KMS-11 (cell line): ENCODE results near the gene TNFSF15.

ENCODE experiments used
- H2AFZ ChIP-seq: fragments of 200-600 bp; sonication (generic); 2 replicates; pipeline ENCODE4 v1.6.1; 2016; ENCODE audit warnings: antibody characterized with exemption, mixed run types, low read depth
- H3K27ac ChIP-seq: fragments of 200-600 bp; sonication (generic); 2 replicates; pipeline ENCODE4 v1.6.1; 2016; ENCODE audit warnings: mild to moderate bottlenecking, mixed run types
- H3K27me3 ChIP-seq: fragments of 200-600 bp; sonication (generic); 2 replicates; pipeline ENCODE4 v1.6.1; 2017; ENCODE audit warnings: mild to moderate bottlenecking, low read depth, mixed run types, moderate library complexity; ENCODE audit not compliant: insufficient read depth
- H3K36me3 ChIP-seq: fragments of 200-600 bp; sonication (generic); 2 replicates; pipeline ENCODE4 v1.6.1; 2017; ENCODE audit warnings: mild to moderate bottlenecking, mixed run types; ENCODE audit not compliant: insufficient read depth
- H3K4me1 ChIP-seq: fragments of 200-600 bp; sonication (generic); 2 replicates; pipeline ENCODE4 v1.6.1; 2016; ENCODE audit warnings: mild to moderate bottlenecking, low read depth, mixed run types; ENCODE audit not compliant: poor library complexity, severe bottlenecking
- H3K4me2 ChIP-seq: fragments of 200-600 bp; sonication (generic); 2 replicates; pipeline ENCODE4 v1.7.0; 2016; ENCODE audit warnings: mild to moderate bottlenecking, mixed run types
- H3K4me3 ChIP-seq: fragments of 200-600 bp; sonication (generic); IDR thresholded peaks from 2 replicates; pipeline ENCODE4 v1.6.1; 2017; ENCODE audit warnings: low read depth, low read length, mixed read lengths; ENCODE audit not compliant: insufficient read depth
- H3K79me2 ChIP-seq: fragments of 200-600 bp; sonication (generic); 2 replicates; pipeline ENCODE4 v1.6.1; 2016; ENCODE audit warnings: low read depth, mixed run types; ENCODE audit not compliant: insufficient read depth
- H3K9ac ChIP-seq: fragments of 200-600 bp; sonication (generic); 2 replicates; pipeline ENCODE4 v1.6.1; 2016; ENCODE audit warnings: mild to moderate bottlenecking, mixed run types
- H4K20me1 ChIP-seq: fragments of 200-600 bp; sonication (generic); 2 replicates; pipeline ENCODE4 v1.6.1; 2016; ENCODE audit warnings: mild to moderate bottlenecking, mixed run types; ENCODE audit not compliant: insufficient read depth
- CTCF ChIP-seq: fragments of 200-600 bp; sonication (generic); conservative IDR thresholded peaks from 2 replicates; pipeline ENCODE4 v1.6.1; 2017; ENCODE audit warnings: low read depth, mild to moderate bottlenecking, antibody characterized with exemption, low read length, moderate library complexity, mixed read lengths

The TNFSF15 gene

GRCh38 chr9:114828303-114828650 lies 22.4 kb upstream of the TNFSF15 start:
- no peaks in the 10 kb centered on the region for H4K20me1 ChIP-seq
- no peak overlapping the region for H2AFZ ChIP-seq
- H3K79me2 ChIP-seq: no peaks in the 10 kb centered on the region
- no peak for TF ChIP-seq CTCF
- no peaks in the 10 kb centered on the region for H3K4me1 ChIP-seq
- H3K4me3 ChIP-seq: no peak overlapping the region
- no peaks in the 10 kb centered on the region for H3K36me3 ChIP-seq
- no peak overlapping the region for H3K4me2 ChIP-seq
- no peak overlapping the region for H3K27ac ChIP-seq
- H3K27me3 ChIP-seq: no peaks in the 10 kb centered on the region
- no peak overlapping the region for H3K9ac ChIP-seq

- no peak overlapping the region for H2AFZ ChIP-seq
- no peaks in the 10 kb centered on the region for H3K4me1 ChIP-seq
- H3K4me2 ChIP-seq: no peak overlapping the region
- no peak overlapping the region for H3K9ac ChIP-seq
- no peak overlapping the region for H3K4me3 ChIP-seq
- no peak for TF ChIP-seq CTCF
- H3K27me3 ChIP-seq: no peaks in the 10 kb centered on the region
- no peak overlapping the region for H3K27ac ChIP-seq
- no peaks in the 10 kb centered on the region for H4K20me1 ChIP-seq
- no peaks in the 10 kb centered on the region for H3K79me2 ChIP-seq
- no peaks in the 10 kb centered on the region for H3K36me3 ChIP-seq
Observed at GRCh38 chr9:114827641-114828302, 21.9 kb upstream of the TNFSF15 start.

DNA sequence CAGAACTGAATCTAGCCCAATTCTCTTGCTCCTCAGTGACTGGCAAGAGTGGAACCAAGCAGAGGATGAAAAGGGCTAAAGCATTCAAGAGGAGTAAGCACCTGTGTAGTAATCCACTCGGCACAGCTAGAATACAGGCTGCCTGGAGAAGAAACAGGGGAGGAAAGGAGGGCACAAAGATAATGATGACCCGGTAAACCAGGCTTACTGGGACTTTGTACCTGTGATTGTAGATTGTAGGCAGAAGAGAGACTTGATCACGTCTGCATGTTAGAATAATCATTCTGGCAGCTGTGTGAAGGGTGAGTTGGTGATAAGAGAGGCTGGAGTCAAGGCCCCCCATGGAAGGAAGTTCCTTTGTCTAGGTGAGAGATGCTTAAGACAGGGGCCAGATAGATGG lies 20.6 kb upstream of the TNFSF15 start:
- no peak overlapping the region for H3K9ac ChIP-seq
- no peak overlapping the region for H3K4me2 ChIP-seq
- TF ChIP-seq CTCF: no peak
- H3K4me3 ChIP-seq: no peak overlapping the region
- no peaks in the 10 kb centered on the region for H3K79me2 ChIP-seq
- H3K36me3 ChIP-seq: no peaks in the 10 kb centered on the region
- no peaks in the 10 kb centered on the region for H3K4me1 ChIP-seq
- H4K20me1 ChIP-seq: no peaks in the 10 kb centered on the region
- no peak overlapping the region for H3K27ac ChIP-seq
- no peaks in the 10 kb centered on the region for H3K27me3 ChIP-seq
- H2AFZ ChIP-seq: no peak overlapping the region

DNA sequence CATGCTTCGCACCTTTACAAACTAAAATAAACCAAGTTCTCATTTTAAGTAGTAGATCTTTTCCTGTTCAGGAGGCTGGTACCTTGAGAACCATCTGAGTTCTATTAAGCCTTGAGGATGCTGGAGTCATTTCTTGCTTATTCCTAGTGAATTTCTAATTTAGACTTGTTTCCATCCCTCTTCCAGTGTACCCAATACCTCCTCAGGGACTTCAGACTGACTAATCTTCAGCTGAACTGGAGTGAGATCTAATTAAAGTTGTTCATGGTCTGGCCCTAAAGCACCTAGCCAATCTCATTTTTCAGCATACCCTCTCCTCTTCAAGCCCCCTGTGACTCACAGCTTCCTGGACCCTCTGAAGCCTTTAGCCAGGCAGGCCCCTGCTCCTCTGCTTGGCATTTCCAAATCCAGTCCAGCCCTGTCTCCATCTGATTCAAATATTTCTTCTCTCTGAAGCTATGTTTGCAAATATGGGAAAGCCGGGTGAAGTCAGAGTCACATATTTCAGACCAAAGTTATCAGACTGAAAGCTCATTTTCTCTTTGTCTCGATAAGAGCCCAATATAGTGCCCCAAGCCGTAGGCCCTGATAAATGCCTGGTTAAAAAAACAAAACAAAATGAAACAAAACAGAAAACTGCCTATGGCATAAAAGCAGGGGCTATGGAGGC lies 19.4 kb upstream of the TNFSF15 start:
- no peaks in the 10 kb centered on the region for H3K79me2 ChIP-seq
- no peaks in the 10 kb centered on the region for H3K27me3 ChIP-seq
- H3K36me3 ChIP-seq: no peaks in the 10 kb centered on the region
- H3K4me3 ChIP-seq: no peak overlapping the region
- H4K20me1 ChIP-seq: no peaks in the 10 kb centered on the region
- H3K27ac ChIP-seq: no peak overlapping the region
- no peak overlapping the region for H2AFZ ChIP-seq
- no peak overlapping the region for H3K9ac ChIP-seq
- no peaks in the 10 kb centered on the region for H3K4me1 ChIP-seq
- no peak overlapping the region for H3K4me2 ChIP-seq
- no peak for TF ChIP-seq CTCF
